Measurements from ENCODE around the gene PTPRF.

The PTPRF gene

DNA sequence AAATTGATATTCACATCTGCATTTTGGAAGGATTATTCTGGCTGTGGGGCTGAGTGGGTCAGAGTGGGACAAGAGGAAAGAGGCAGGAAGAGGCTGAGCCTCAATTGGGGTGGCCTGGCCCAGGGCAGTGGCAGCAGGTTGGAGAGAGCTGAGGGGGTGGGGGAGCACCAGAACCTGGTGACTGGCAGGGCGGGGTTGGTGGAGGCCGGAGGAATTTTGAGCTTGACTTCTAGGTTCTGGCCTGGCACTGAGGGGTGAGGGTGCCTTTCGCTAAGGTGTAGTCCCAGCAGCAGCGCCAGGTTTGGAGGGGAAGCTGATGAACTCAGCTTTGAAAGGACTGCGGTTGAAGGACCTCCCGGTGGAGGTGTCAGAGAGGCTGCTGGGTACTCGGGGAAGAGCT, 85.7 kb downstream of the PTPRF start:
- TF ChIP-seq TAF1 (IDR thresholded peaks at IDR 0.05; ENCODE audit: borderline replicate concordance, low read depth, low read length) (no peak), POLR2AphosphoS5 (IDR thresholded peaks at IDR 0.05; ENCODE audit: low read depth, low read length) (no peak), POLR2A (IDR thresholded peaks at IDR 0.05; ENCODE audit: low read depth, low read length) (no peak)
- DNase-seq (ENCODE audit: insufficient read length) (no peak), FAIRE-seq (no peak)

- TF ChIP-seq POLR2AphosphoS5 (IDR thresholded peaks at IDR 0.05; ENCODE audit: low read depth, low read length): no peak
- TF ChIP-seq POLR2A (IDR thresholded peaks at IDR 0.05; ENCODE audit: low read depth, low read length): no peak
- no peak for TF ChIP-seq TAF1 (IDR thresholded peaks at IDR 0.05; ENCODE audit: borderline replicate concordance, low read depth, low read length)
- FAIRE-seq (no peak), DNase-seq (ENCODE audit: insufficient read length) (no peak)
Observed at GRCh38 chr1:43617011-43617410, 86.3 kb downstream of the PTPRF start.

DNA sequence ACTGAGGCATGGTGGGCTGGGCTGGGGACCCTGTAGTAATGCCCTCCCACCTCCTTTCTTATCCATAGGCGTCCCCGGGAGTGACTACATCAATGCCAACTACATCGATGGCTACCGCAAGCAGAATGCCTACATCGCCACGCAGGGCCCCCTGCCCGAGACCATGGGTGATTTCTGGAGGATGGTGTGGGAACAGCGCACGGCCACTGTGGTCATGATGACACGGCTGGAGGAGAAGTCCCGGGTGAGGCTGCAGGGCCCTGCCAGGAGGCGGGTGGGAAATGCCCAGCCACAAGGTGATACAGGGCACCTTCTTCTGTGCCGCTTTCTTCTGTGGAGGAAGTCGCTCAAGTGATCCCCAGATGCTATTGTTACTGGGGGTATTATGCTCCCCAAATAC, 87.0 kb downstream of the PTPRF start:
- TF ChIP-seq TAF1 (IDR thresholded peaks at IDR 0.05; ENCODE audit: borderline replicate concordance, low read depth, low read length) (no peak), POLR2AphosphoS5 (IDR thresholded peaks at IDR 0.05; ENCODE audit: low read depth, low read length) (no peak), POLR2A (IDR thresholded peaks at IDR 0.05; ENCODE audit: low read depth, low read length) (no peak)
- DNase-seq (ENCODE audit: insufficient read length) (no peak), FAIRE-seq (no peak)

GRCh38 chr1:43618521-43619313, 88.0 kb downstream of the PTPRF start:
- FAIRE-seq: no peak
- TF ChIP-seq TAF1 (IDR thresholded peaks at IDR 0.05; ENCODE audit: borderline replicate concordance, low read depth, low read length): no peak
- TF ChIP-seq POLR2A (IDR thresholded peaks at IDR 0.05; ENCODE audit: low read depth, low read length): no peak
- no peak for DNase-seq (ENCODE audit: insufficient read length)

DNA sequence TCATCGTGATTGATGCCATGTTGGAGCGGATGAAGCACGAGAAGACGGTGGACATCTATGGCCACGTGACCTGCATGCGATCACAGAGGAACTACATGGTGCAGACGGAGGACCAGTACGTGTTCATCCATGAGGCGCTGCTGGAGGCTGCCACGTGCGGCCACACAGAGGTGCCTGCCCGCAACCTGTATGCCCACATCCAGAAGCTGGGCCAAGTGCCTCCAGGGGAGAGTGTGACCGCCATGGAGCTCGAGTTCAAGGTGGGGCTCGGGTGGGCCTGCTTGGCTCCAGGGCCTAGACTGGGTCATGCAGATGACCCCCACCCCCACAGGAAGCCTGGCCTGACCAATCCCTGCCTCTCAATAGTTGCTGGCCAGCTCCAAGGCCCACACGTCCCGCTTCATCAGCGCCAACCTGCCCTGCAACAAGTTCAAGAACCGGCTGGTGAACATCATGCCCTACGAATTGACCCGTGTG, 88.7 kb downstream of the PTPRF start:
- TF ChIP-seq TAF1 (IDR thresholded peaks at IDR 0.05; ENCODE audit: borderline replicate concordance, low read depth, low read length) (no peak), POLR2AphosphoS5 (IDR thresholded peaks at IDR 0.05; ENCODE audit: low read depth, low read length) (no peak), POLR2A (IDR thresholded peaks at IDR 0.05; ENCODE audit: low read depth, low read length) (no peak)
- DNase-seq (ENCODE audit: insufficient read length): no peak
- no peak for FAIRE-seq

DNA sequence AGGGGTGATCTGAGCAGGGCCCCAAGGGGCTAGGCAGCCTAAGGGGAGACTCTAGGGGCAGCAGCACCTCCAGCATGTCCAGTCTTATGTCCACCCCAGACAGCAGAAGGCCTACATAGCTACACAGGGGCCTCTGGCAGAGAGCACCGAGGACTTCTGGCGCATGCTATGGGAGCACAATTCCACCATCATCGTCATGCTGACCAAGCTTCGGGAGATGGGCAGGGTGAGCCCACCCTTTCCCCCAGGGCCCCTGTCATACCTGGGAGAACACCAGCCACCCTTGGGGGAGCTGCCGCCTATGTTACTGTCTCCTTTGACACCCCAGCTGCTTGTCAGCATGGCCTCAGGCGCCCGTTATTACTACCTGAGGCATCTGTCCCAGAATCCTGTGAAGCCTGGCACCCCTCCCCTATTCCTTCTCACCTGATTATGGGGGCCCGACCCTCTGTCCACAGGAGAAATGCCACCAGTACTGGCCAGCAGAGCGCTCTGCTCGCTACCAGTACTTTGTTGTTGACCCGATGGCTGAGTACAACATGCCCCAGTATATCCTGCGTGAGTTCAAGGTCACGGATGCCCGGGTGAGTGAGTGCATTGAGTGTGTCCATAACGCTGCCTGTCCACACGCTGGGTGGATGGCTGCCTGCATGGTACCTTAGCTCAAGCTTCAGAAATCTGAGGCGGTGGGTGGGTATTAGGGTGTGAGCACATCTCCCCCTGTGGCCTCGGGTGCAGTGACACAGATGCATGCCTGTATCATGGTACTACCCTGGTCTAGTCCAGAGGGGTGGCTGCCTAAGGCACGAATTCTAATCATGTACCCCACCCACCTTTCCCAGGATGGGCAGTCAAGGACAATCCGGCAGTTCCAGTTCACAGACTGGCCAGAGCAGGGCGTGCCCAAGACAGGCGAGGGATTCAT, 89.6 kb downstream of the PTPRF start:
- no peak for DNase-seq (ENCODE audit: insufficient read length)
- no peak for FAIRE-seq
- TF ChIP-seq POLR2AphosphoS5 (IDR thresholded peaks at IDR 0.05; ENCODE audit: low read depth, low read length) (no peak), TAF1 (IDR thresholded peaks at IDR 0.05; ENCODE audit: borderline replicate concordance, low read depth, low read length) (no peak)

DNA sequence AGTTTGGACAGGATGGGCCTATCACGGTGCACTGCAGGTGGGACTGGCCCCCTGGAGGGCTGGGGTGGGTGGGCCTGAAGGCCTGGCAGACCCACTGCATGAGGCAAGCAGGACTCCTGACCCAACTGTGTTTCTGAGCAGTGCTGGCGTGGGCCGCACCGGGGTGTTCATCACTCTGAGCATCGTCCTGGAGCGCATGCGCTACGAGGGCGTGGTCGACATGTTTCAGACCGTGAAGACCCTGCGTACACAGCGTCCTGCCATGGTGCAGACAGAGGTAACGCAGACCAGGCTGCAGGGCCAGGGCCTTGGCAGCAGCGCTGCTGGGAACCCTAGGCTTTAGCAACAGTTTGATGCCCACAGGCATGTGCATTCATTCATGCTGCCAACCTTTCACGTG, 90.3 kb downstream of the PTPRF start:
- TF ChIP-seq TAF1 (IDR thresholded peaks at IDR 0.05; ENCODE audit: borderline replicate concordance, low read depth, low read length) (no peak), POLR2AphosphoS5 (IDR thresholded peaks at IDR 0.05; ENCODE audit: low read depth, low read length) (no peak), POLR2A (IDR thresholded peaks at IDR 0.05; ENCODE audit: low read depth, low read length) (no peak)
- FAIRE-seq (no peak), DNase-seq (ENCODE audit: insufficient read length) (no peak)

- TF ChIP-seq POLR2AphosphoS5 (IDR thresholded peaks at IDR 0.05; ENCODE audit: low read depth, low read length): no peak
- no peak for TF ChIP-seq POLR2A (IDR thresholded peaks at IDR 0.05; ENCODE audit: low read depth, low read length)
- TF ChIP-seq TAF1 (IDR thresholded peaks at IDR 0.05; ENCODE audit: borderline replicate concordance, low read depth, low read length): no peak
- DNase-seq (ENCODE audit: insufficient read length) (no peak), FAIRE-seq (no peak)
Observed at GRCh38 chr1:43621386-43621785, 90.7 kb downstream of the PTPRF start.

DNA sequence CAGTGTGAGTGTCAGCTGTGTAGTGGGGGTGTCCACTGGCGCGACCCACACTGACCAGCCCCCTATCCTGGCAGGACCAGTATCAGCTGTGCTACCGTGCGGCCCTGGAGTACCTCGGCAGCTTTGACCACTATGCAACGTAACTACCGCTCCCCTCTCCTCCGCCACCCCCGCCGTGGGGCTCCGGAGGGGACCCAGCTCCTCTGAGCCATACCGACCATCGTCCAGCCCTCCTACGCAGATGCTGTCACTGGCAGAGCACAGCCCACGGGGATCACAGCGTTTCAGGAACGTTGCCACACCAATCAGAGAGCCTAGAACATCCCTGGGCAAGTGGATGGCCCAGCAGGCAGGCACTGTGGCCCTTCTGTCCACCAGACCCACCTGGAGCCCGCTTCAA, 91.2 kb downstream of the PTPRF start:
- no peak for DNase-seq (ENCODE audit: insufficient read length)
- no peak for FAIRE-seq
- TF ChIP-seq TAF1 (IDR thresholded peaks at IDR 0.05; ENCODE audit: borderline replicate concordance, low read depth, low read length) (no peak), POLR2AphosphoS5 (IDR thresholded peaks at IDR 0.05; ENCODE audit: low read depth, low read length) (no peak), POLR2A (IDR thresholded peaks at IDR 0.05; ENCODE audit: low read depth, low read length) (no peak)

DNA sequence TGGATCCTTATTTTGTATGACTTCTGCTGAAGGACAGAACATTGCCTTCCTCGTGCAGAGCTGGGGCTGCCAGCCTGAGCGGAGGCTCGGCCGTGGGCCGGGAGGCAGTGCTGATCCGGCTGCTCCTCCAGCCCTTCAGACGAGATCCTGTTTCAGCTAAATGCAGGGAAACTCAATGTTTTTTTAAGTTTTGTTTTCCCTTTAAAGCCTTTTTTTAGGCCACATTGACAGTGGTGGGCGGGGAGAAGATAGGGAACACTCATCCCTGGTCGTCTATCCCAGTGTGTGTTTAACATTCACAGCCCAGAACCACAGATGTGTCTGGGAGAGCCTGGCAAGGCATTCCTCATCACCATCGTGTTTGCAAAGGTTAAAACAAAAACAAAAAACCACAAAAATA, 91.8 kb downstream of the PTPRF start:
- TF ChIP-seq TAF1 (IDR thresholded peaks at IDR 0.05; ENCODE audit: borderline replicate concordance, low read depth, low read length) (no peak), POLR2A (IDR thresholded peaks at IDR 0.05; ENCODE audit: low read depth, low read length) (no peak), POLR2AphosphoS5 (IDR thresholded peaks at IDR 0.05; ENCODE audit: low read depth, low read length) (no peak)
- FAIRE-seq (no peak), DNase-seq (ENCODE audit: insufficient read length) (no peak)

- FAIRE-seq (no peak), DNase-seq (ENCODE audit: insufficient read length) (no peak)
- no peak for TF ChIP-seq POLR2AphosphoS5 (IDR thresholded peaks at IDR 0.05; ENCODE audit: low read depth, low read length)
- TF ChIP-seq POLR2A (IDR thresholded peaks at IDR 0.05; ENCODE audit: low read depth, low read length): no peak
- no peak for TF ChIP-seq TAF1 (IDR thresholded peaks at IDR 0.05; ENCODE audit: borderline replicate concordance, low read depth, low read length)
Observed at GRCh38 chr1:43622901-43623780, 92.5 kb downstream of the PTPRF start.
